SW480 (cell line): Measurements from ENCODE around the gene IGSF22.

Source experiments
- DNase-seq: peaks from one replicate; pipeline ENCODE4 v3.0.0-alpha.2; 2016; ENCODE audit warnings: low spot score

IGSF22 gene

GRCh38 chr11:18726040-18726439, at the start of gene IGSF22:
Gene IGSF22 (minus strand): TSS chr11:18726188. CDS start chr11:18724236, 1,952 bp downstream.
- no peak for DNase-seq

- DNase-seq, result no peak
Measured at GRCh38 chr11:18774801-18775200, 48.8 kb upstream of the IGSF22 start.

- DNase-seq, result no peak
Measured at GRCh38 chr11:18773681-18774080, 47.7 kb upstream of the IGSF22 start.

- DNase-seq, result no peak
Measured at GRCh38 chr11:18773104-18773503, 47.1 kb upstream of the IGSF22 start.

- no peak for DNase-seq
Measured at GRCh38 chr11:18772211-18772610, 46.2 kb upstream of the IGSF22 start.

- no peak for DNase-seq
Measured at GRCh38 chr11:18771266-18772035, 45.5 kb upstream of the IGSF22 start.

- DNase-seq, result no peak
Measured at GRCh38 chr11:18770479-18771125, 44.6 kb upstream of the IGSF22 start.

GRCh38 chr11:18769802-18770456, 43.9 kb upstream of the IGSF22 start:
- peak; percentile 49 for DNase-seq

- DNase-seq, result no peak
Measured at GRCh38 chr11:18768978-18769377, 43.0 kb upstream of the IGSF22 start.

- DNase-seq, result no peak
Measured at GRCh38 chr11:18768472-18768901, 42.5 kb upstream of the IGSF22 start.

- DNase-seq, result no peak
Measured at GRCh38 chr11:18766015-18766414, 40.0 kb upstream of the IGSF22 start.

- DNase-seq, result no peak
Measured at GRCh38 chr11:18765554-18765953, 39.6 kb upstream of the IGSF22 start.

GRCh38 chr11:18761741-18762140, 35.8 kb upstream of the IGSF22 start:
- no peak for DNase-seq

- no peak for DNase-seq
Measured at GRCh38 chr11:18761144-18761543, 35.2 kb upstream of the IGSF22 start.

GRCh38 chr11:18757811-18758210, 31.8 kb upstream of the IGSF22 start:
- no peak for DNase-seq

- DNase-seq, result no peak
Measured at GRCh38 chr11:18756889-18757288, 30.9 kb upstream of the IGSF22 start.

GRCh38 chr11:18754308-18754707, 28.3 kb upstream of the IGSF22 start:
- DNase-seq, result no peak

GRCh38 chr11:18752502-18752901, 26.5 kb upstream of the IGSF22 start:
- DNase-seq, result no peak

- no peak for DNase-seq
Measured at GRCh38 chr11:18750944-18751343, 25.0 kb upstream of the IGSF22 start.

GRCh38 chr11:18749681-18750319, 23.8 kb upstream of the IGSF22 start:
- peak; percentile 82 for DNase-seq

- DNase-seq, result no peak
Measured at GRCh38 chr11:18748766-18749365, 22.9 kb upstream of the IGSF22 start.

- no peak for DNase-seq
Measured at GRCh38 chr11:18745251-18745650, 19.3 kb upstream of the IGSF22 start.
